DND-41 (cell line): ENCODE data around the gene FAM136A.
"Not testable (repeated sequence)": the region's sequence is repeated elsewhere in the genome, so short reads cannot be mapped to it uniquely, and the experiment has no call there.

Source experiments
- ATAC-seq: fragments of 200-7000 bp; cut with Tn5 transposase; 3 replicates; pipeline ENCODE4 v1.9.1; 2021; ENCODE audit warnings: low read depth; ENCODE audit not compliant: insufficient read depth
- DNase-seq: peaks from one replicate; pipeline ENCODE4 v3.0.0-alpha.2; 2020
- H2AFZ ChIP-seq: 2 replicates; pipeline ENCODE4 v1.6.0; 2012; ENCODE audit warnings: low read depth, low read length
- H3K27ac ChIP-seq: 2 replicates; pipeline ENCODE4 v1.5.1; 2012; ENCODE audit warnings: low read length, inconsistent platforms
- H3K27me3 ChIP-seq: fragments of 200-600 bp; sonication (generic); 2 replicates; pipeline ENCODE4 v1.6.0; 2012; ENCODE audit warnings: low read length, mild to moderate bottlenecking, inconsistent platforms; ENCODE audit not compliant: insufficient read depth, poor library complexity
- H3K36me3 ChIP-seq: 2 replicates; pipeline ENCODE4 v1.5.1; 2012; ENCODE audit warnings: low read length, inconsistent platforms; ENCODE audit not compliant: insufficient read depth
- H3K4me1 ChIP-seq: 2 replicates; pipeline ENCODE4 v1.5.1; 2012; ENCODE audit warnings: mild to moderate bottlenecking, low read length; ENCODE audit not compliant: insufficient read depth
- H3K4me2 ChIP-seq: 2 replicates; pipeline ENCODE4 v1.6.0; 2012; ENCODE audit warnings: mild to moderate bottlenecking, moderate library complexity, low read length, inconsistent platforms; ENCODE audit not compliant: insufficient read depth
- H3K4me3 ChIP-seq, 2 experiments: fragments of 200-600 bp in 1 of 2; shearing (Covaris generic) in 1 of 2; 2 replicates each; pipeline ENCODE4 v1.5.1; 2012 to 2016; ENCODE audit warnings: inconsistent platforms in 2 of 2, low read length in 2 of 2, mild to moderate bottlenecking in 2 of 2, low read depth in 1 of 2, moderate library complexity in 1 of 2
- H3K79me2 ChIP-seq: 2 replicates; pipeline ENCODE4 v1.6.0; 2012; ENCODE audit warnings: low read length, inconsistent platforms; ENCODE audit not compliant: insufficient read depth
- H3K9ac ChIP-seq: 2 replicates; pipeline ENCODE4 v1.6.0; 2012; ENCODE audit warnings: low read depth, mild to moderate bottlenecking, inconsistent platforms, low read length, moderate library complexity
- H3K9me3 ChIP-seq: 2 replicates; pipeline ENCODE4 v1.5.1; 2012; ENCODE audit warnings: low read length, moderate library complexity, mild to moderate bottlenecking, inconsistent platforms; ENCODE audit not compliant: insufficient read depth, severe bottlenecking
- H4K20me1 ChIP-seq: 2 replicates; pipeline ENCODE4 v1.6.0; 2012; ENCODE audit warnings: low read length; ENCODE audit not compliant: insufficient read depth
- EZH2 ChIP-seq: IDR thresholded peaks from 3 replicates; pipeline ENCODE4 v1.6.1; 2012; ENCODE audit warnings: borderline replicate concordance, low read depth, mild to moderate bottlenecking, moderate library complexity, low read length, inconsistent platforms; ENCODE audit not compliant: severe bottlenecking
- TF ChIP-seq, protein P1 (sequence below): IDR thresholded peaks from 2 replicates; pipeline ENCODE4 v1.5.1; 2012; ENCODE audit warnings: borderline replicate concordance, low read length, moderate library complexity, mild to moderate bottlenecking; ENCODE audit not compliant: poor library complexity, severe bottlenecking; ENCODE audit errors: extremely low read depth

The FAM136A gene

DNA sequence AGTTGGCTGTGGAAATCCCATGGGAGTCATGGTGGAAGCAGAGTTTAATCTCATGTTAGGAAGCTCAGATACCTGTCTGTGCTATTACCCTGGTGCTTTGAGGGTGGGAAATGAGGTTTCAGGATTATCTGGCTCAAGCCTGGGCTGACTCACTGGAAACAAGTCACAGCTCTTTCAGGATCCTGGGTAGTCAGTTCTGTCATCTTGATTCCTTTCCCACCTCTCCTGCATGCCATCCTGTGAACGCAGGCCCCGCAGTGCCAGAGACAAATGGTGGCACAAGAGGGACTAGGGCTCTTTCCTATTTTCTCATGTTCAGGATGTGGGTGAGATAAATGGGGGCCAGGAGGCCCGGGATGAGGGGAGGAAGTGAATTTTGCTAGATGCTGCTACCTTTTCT lies 3.7 kb upstream of the FAM136A start:
- H3K27me3 ChIP-seq = no peaks in the 10 kb centered on the region
- H3K9me3 ChIP-seq = no peaks in the 10 kb centered on the region
- no peak overlapping the region for H2AFZ ChIP-seq
- H3K27ac ChIP-seq = no peak overlapping the region
- H3K9ac ChIP-seq = no peak overlapping the region
- DNase-seq (no peak), ATAC-seq (no peak)
- H3K4me1 ChIP-seq = peaks cover 21% of the 10 kb centered on the region
- TF ChIP-seq, protein P1, sequence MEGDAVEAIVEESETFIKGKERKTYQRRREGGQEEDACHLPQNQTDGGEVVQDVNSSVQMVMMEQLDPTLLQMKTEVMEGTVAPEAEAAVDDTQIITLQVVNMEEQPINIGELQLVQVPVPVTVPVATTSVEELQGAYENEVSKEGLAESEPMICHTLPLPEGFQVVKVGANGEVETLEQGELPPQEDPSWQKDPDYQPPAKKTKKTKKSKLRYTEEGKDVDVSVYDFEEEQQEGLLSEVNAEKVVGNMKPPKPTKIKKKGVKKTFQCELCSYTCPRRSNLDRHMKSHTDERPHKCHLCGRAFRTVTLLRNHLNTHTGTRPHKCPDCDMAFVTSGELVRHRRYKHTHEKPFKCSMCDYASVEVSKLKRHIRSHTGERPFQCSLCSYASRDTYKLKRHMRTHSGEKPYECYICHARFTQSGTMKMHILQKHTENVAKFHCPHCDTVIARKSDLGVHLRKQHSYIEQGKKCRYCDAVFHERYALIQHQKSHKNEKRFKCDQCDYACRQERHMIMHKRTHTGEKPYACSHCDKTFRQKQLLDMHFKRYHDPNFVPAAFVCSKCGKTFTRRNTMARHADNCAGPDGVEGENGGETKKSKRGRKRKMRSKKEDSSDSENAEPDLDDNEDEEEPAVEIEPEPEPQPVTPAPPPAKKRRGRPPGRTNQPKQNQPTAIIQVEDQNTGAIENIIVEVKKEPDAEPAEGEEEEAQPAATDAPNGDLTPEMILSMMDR = no peak
- TF ChIP-seq EZH2 = no peak
- H3K4me2 ChIP-seq = no peak overlapping the region
- H4K20me1 ChIP-seq = no peaks in the 10 kb centered on the region
- no peak overlapping the region for H3K4me3 ChIP-seq
- peaks cover 10% of the 10 kb centered on the region for H3K36me3 ChIP-seq
- peaks cover 13% of the 10 kb centered on the region for H3K79me2 ChIP-seq

DNA sequence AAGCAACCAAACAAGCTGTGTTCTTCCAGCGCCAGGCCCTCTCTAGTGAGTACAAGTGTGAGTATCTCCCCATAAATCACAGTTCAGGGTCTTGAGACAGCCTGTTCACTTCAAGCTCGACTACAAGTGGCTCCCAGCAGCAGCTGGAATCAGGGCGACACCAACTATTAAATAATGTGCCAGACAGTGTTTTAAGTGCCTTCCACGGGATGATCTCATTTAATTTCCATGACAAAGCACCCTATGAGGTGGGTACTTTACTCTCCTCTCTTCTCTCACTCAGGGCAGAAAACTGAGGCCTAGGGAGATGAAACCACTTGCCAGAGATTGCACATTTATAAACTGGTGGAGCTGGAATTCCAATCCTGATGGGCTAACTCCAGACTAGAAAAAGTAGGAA lies 2.6 kb upstream of the FAM136A start:
- H3K4me2 ChIP-seq = no peak overlapping the region
- peaks cover 14% of the 10 kb centered on the region for H3K79me2 ChIP-seq
- H2AFZ ChIP-seq = no peak overlapping the region
- DNase-seq (no peak), ATAC-seq (no peak)
- H4K20me1 ChIP-seq = no peaks in the 10 kb centered on the region
- H3K9me3 ChIP-seq = no peaks in the 10 kb centered on the region
- TF ChIP-seq EZH2 = no peak
- TF ChIP-seq, protein P1 = no peak
- H3K27me3 ChIP-seq = no peaks in the 10 kb centered on the region
- peaks cover 25% of the 10 kb centered on the region for H3K4me1 ChIP-seq
- no peak overlapping the region for H3K9ac ChIP-seq
- H3K36me3 ChIP-seq = peaks cover 19% of the 10 kb centered on the region
- H3K27ac ChIP-seq = no peak overlapping the region
- H3K4me3 ChIP-seq = no peak overlapping the region

DNA sequence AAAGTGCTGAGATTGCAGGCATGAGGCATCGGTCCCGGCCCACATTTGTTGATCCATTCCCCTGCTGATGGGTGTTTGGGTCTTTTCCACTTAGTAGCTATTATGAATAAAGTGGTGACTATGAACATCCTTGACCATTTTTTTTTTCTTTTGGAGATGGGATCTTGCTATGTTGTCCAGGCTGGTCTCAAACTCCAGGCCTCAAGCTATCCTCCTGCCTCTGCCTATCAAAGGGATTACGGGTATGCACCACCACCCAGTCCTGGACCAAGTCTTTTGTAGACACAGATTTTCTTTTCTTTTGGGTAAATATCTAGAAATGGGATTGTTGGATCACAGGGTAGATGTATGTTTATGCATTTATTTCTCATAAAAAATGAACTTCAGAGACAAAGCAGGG lies 1.3 kb upstream of the FAM136A start:
- H3K4me3 ChIP-seq = no peak overlapping the region
- ATAC-seq = no peak
- no peaks in the 10 kb centered on the region for H4K20me1 ChIP-seq
- H3K9me3 ChIP-seq = no peaks in the 10 kb centered on the region
- no peak overlapping the region for H3K27ac ChIP-seq
- no peak overlapping the region; the same call in 1 of the 2 replicates for H2AFZ ChIP-seq
- peaks cover 25% of the 10 kb centered on the region for H3K4me1 ChIP-seq
- no peak overlapping the region for H3K4me2 ChIP-seq
- no peak for TF ChIP-seq EZH2
- TF ChIP-seq, protein P1 = no peak
- no peak for DNase-seq
- peaks cover 14% of the 10 kb centered on the region for H3K79me2 ChIP-seq
- no peaks in the 10 kb centered on the region for H3K27me3 ChIP-seq
- H3K9ac ChIP-seq = no peak overlapping the region
- H3K36me3 ChIP-seq = peaks cover 31% of the 10 kb centered on the region

DNA sequence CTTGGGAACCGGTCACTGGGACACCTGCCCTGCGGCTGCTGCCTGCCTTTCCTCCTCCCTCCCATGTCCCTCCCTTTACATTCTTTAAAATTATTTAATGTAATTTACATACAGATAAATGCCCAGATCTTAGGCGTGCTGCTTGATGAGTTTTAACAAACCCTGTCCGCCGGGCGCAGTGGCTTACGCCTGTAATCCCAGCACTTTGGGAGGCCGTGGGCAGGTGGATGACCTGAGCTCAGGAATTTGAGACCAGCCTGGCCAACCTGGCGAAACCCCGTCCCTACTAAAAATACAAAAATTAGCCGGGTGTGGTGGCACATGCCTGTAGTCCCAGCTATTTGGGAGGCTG lies 304 bp upstream of the FAM136A start:
- H3K4me2 ChIP-seq = peak overlapping the region; percentile 96
- not testable (repeated sequence) for H3K27me3 ChIP-seq, H3K27ac ChIP-seq, DNase-seq, ATAC-seq, H3K9me3 ChIP-seq, H4K20me1 ChIP-seq
- peaks cover 37% of the 10 kb centered on the region for H3K36me3 ChIP-seq
- H2AFZ ChIP-seq = peak overlapping the region; percentile 56
- peak overlapping the region; percentile 69 to 95; a peak in 3 of 4 replicates for H3K4me3 ChIP-seq
- H3K9ac ChIP-seq = peak overlapping the region; percentile 97
- peaks cover 25% of the 10 kb centered on the region for H3K4me1 ChIP-seq
- peaks cover 14% of the 10 kb centered on the region for H3K79me2 ChIP-seq
